Central memory CD4-positive, alpha-beta T cell (primary cell): ENCODE results near the gene SLC25A26.
"Not testable (repeated sequence)": the region's sequence is repeated elsewhere in the genome, so short reads cannot be mapped to it uniquely, and the experiment has no call there.

Experiments
- DNase-seq: peaks from one replicate; pipeline ENCODE4 v3.0.0; 2022
- total RNA-seq, 3 experiments: gene quantifications; one replicate each; lab custom pipeline; 2026; lab: John Stamatoyannopoulos, UW

The SLC25A26 gene, protein sequence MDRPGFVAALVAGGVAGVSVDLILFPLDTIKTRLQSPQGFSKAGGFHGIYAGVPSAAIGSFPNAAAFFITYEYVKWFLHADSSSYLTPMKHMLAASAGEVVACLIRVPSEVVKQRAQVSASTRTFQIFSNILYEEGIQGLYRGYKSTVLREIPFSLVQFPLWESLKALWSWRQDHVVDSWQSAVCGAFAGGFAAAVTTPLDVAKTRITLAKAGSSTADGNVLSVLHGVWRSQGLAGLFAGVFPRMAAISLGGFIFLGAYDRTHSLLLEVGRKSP
- total RNA-seq = 28.9 to 43.8 (median 29.2) reads per million in 3 experiments

DNA sequence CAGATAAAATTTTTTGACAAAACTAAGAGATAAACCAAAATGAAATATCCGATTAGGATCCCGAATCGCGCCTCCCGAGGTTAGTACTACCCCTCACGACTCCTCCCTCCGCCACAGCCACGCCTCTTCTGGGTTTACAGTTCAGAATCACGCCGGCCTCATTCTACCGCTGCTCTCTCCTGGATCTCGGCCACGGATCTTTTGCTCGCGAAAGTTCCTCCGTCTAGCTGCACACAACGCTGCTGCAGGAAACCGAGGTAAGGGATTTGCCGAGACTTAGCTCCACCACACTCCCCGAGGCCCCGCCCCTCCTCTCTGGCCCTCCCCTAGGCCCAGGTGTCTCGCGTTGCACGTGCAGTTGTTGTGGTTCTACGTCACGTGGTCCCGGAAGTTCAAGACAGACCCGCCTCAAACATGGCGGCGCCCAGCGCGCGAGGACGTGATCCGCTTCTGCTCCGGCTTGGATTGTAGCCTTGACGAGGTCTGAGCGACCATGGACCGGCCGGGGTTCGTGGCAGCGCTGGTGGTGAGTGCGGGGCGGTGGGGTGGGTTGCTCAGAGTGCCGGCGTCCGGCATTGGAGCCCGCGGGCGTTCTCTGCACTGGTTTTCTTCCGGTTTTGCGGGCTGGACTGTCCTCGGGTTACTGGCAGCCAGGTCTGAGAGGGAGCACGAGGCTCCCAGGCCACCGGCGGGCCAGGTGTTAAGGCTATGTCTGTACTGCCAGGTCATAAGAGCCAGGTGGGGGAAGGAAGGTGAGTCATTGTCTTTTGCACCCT, at the start of gene SLC25A26:
SLC25A26 (plus strand) TSS at position 400 of the 776 bp plus-strand sequence; CDS start at position 494, 94 bp downstream.
- peak; percentile 98 for DNase-seq

DNA sequence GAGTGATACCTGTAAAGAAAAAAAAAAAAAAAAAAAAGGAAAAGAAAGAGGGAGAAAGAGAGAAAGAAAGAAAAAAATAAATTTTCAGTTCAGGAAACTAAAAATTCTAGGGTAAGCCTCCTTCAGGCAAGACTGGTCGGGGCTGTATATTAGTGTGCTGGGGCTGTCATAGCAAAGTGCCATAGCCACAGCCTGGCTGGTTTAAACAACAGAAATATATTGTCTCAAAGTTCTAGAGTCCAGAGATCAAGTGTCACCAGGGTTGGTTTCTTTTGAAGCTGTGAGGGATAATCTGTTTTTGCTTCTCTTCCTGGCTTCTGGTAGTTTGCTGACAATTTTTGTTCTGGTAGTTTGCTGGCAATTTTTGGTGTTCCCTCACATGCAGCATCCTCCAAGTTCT, 48.4 kb upstream of the SLC25A26 start:
- DNase-seq = no peak

DNA sequence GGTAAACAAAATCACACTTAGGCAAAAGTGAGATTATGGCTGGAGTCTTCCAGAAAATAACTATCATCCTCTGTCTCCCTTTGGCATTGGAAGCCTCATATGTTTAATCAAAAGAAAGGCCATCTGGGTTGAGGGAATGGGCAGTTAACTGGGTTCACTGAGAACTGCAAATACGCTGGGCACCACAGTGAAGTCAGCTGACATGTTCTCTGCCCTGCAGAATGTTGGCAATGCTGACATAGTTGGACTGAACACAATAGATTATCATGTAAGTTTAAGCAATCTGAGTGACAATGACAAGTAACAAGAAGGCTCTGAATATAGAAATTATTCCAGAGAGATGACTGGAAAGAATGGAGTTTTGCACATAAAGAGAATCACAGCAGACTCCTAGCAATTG, 43.8 kb upstream of the SLC25A26 start:
- DNase-seq = no peak

DNA sequence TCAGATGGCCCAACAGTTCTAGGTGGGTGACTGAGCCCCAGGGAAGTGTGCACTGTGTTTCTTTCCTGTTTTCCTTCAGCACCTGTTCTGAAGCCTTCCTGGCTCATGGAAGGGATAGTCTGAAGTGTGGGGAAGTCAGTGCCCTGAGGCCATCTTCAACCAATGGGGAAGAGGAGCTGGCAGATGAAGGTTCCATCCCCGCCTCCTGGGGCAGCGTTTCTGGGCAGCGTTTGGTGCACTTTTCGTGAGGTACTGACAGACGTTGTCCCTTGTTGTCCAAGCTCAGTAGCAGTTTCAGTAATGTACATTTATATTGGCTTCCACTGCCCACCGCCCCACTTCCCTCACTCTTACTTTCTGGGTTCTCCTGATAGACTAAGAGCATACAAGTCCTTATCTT, 42.6 kb upstream of the SLC25A26 start:
- DNase-seq = no peak

DNA sequence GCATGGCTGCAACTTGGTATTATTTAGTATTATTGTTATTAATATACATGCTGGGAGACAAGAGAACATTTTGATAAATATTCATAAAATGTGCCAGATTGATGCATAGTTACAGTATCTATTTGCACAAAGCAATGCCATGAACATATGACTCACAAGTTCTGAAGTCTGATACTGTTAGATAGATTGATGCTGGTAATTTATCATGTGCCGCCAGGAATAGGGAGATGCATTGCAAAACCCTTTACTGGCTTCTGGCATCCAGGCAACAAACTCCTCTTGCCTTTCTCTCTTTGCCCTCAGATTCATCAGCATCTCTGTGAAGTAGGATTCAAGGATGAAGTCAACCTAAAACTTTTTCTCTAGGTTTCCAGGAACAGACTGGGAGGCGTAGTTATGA, 41.0 kb upstream of the SLC25A26 start:
- no peak for DNase-seq

DNA sequence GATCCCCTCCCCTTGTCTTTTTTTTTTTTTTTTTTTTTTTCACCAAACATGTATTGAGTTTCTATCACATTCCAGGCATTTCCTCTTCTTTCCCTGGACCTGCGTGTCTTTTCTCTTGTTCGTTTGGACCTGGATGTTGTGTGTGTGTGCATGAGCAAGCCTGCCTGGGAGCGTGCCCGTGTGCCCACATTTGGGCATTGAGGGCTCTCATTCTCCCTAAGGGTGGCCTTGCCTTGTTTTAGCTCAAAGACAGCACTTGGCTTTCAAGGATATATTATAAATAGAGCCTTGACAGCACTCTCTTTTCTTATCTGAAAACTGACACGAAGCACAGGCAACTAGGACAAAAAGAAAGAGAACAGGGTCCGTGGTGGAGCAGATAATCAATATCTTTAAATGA, 39.0 kb upstream of the SLC25A26 start:
- no peak for DNase-seq

DNA sequence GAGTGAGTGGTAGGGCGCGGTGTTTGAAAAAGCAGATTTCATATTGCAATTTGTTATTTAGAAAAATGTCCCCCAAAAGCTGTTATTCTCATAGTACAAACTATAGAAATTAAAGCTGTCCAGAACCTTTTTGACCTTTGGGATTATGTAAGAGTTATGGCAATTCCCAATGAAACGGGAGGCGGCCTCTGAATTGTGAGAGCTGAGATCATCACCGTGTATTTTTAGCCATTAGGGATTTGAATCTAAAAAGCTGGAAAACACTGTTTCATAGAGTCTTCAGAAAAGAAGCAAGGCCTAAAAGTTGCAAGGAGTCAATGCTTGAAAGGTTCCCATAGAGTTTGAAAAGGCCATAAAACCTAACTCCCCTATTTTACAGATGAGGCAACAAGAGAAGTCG, 38.6 kb upstream of the SLC25A26 start:
- no peak for DNase-seq

DNA sequence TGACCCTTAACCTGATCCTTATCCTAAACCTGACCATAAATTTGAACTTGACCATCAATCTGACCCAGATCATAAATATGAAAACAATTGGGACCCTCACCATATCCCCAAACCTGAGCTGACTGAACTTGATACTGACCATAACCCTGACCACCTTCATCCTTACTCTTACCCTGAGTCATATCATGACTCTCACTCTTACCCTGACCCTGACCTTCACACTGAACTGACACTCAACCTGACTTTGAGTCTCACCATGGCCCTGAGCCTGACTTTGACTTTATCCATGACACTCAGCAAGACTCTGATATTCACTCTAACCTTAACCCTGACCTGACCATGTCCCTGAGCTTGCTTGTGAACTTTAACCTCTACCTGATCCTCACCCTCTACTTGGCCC, 34.3 kb upstream of the SLC25A26 start:
- no peak for DNase-seq

DNA sequence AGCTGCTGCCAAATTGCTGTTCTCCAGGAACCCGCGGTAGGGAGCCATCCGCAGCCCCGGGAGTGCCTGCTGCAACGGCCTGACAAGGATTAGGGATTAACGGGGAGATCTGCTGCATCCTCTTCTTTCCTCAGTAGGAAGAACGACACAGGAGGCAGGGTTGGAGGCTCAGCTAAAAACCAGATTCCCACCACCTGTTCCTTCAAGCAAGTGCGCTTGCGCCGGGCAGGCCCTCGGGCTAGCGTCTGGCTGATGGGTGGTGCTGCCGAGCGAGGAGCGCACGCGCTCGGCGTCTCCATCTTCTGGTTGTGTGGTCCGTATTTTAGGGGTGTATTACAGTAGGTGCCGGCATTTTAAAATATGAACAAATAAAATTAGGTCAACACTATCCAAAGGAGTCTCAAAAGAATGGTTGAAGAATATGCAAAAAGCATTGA, 25.4 kb upstream of the SLC25A26 start:
- no peak for DNase-seq

DNA sequence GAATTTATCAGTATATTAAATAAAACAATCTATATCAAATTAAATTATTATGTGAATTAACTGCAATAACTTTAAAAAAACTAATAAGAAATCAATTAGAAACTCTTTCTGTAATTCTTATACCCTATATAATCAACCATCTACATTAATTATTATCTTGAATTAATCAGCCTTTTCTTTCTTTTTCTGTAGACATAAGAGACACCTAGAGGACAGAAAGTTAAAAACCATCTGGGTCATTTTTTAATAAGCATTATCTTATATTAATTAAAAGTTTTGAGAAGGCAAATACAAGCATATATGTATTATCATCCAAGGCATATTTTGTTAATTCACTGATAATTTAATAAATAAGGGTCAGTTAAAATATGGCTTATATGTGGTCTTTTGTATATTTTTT, 24.2 kb upstream of the SLC25A26 start:
- no peak for DNase-seq

DNA sequence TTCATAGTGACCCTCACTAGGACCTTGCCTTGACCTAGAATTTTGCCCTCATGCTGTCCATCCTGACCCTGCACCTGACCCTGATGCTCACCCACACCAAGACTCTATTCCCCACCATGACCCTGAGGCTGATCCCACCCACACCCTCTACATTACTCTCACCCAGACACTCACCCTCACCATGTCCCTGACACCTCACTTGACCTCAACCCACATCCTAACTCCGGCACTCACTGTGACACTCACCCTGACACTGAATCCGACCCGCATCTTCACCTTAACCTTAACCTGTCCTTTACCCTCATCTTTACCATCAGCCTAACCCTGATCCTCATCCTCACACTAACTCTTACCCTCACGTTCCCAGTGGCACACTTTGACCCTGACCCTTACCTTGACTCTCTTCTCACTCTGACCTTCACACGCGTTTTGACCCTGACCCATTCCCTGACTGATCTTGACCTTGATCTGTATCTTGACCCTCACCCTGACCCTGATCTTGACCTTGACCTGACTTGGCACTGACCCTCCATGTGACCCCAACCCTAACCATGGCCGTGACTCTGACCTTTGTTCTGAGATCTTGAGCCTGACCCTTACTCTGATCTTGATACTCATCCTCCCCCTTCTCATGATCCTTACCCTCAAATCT, 22.2 kb upstream of the SLC25A26 start:
- no peak for DNase-seq

DNA sequence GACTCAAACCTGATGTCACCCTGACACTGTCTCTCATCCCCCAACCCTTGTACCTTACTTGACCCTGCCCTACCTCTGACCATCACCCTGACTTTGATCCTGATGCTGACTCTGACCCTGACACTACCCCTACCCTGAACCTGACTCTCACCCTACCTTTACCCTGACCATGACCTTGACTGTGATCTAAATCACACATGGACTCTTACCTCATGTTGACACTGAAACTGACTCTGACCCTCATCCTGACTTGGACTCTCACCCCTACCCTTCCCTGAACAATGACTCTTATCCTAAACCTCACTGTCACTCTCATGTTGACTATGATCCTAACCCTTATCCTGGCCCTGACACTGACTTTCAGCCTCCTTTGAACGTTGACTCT, 21.7 kb upstream of the SLC25A26 start:
- no peak for DNase-seq

DNA sequence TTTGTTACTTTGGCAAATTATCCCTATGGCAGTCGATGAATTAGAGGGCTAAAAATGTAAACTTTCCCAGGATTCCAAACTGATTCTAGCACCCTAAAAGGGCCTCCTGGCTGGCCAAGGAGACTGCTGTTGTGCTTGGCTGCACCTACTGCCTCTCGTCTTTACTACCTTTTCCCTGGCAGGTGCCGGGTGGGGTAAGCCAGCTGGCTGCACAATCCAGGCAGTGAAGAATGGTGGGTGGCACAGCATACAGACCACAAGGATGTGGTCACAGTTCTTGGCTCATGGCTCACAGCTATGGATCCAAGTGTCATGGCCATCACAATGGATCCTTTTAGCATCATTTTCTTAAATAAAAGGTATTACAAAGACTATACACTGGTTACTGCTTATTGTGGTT, 20.7 kb upstream of the SLC25A26 start:
- no peak for DNase-seq

DNA sequence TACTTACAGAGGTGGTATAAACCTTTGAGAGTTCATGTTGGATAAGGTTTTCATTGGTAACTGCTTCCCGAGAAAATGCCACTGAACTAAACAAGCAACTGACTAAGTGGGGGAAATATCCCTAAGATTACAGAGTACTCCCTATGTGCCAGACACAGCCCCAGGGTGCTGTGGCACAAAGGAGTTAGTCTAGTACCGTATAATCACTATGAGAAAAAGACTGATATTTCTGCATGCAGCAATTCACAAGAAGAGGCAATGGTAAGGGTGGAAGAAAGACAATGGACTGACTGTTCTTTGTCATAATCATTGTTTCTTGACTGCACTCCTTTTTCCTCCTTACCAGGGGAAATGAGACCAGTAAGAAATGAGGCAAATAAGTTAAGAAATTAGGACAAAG, 20.0 kb upstream of the SLC25A26 start:
- DNase-seq = no peak

DNA sequence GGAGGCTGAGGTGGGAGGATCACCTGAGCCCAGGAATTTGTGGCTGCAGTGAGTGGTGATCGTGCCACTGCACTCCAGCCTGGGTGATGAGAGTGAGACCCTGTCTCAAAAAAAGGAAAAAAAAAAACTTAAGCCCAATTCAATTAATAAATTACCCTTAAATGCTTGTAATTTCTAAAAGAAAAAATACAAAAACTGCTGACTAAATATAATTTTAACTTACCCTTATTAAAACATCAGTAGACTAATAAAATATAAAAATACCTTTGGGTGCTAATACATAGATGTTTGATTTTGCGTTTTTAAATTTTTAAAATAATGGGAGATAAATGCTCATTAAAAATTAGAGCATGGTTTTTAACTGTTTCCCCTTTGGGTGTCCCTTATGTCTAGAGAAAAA, 17.5 kb upstream of the SLC25A26 start:
- no peak for DNase-seq

DNA sequence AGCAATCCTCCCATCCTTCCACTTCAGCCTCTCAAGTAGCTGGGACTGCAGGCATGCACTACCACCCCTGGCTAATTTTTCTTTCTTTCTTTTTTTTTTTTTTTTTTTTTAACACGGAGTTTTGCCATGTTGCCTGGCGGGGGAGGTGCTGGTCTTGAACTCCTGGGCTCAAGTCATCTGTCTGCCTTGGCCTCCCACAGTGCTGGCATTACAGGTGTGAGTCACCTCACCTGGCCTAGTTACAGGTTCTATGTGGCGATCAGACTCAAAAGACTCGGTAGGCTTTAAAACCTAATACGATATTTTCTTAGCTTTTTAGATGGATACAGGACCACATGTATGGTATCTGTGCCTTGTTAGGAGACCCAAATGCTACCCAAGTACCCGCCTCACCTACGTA, 14.0 kb upstream of the SLC25A26 start:
- DNase-seq = no peak

DNA sequence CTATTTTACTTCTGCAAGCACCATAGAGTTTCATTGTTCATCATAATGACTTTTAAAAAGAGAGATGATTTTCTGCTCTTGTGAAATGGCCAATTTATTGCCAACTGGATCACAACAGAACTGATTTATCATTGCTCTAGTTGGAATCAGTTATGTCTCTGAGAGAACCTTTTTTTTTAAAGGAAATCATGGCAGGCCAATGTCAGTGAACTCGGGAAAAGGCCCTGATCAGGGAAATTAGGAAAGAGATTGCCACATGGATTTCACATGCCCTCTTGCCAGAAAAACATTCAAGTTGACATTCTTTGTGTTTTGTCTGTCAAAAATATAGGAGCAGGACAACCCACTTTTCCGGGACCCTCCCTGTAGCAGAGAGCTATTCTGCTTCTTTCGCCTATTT, 12.6 kb upstream of the SLC25A26 start:
- DNase-seq = no peak

DNA sequence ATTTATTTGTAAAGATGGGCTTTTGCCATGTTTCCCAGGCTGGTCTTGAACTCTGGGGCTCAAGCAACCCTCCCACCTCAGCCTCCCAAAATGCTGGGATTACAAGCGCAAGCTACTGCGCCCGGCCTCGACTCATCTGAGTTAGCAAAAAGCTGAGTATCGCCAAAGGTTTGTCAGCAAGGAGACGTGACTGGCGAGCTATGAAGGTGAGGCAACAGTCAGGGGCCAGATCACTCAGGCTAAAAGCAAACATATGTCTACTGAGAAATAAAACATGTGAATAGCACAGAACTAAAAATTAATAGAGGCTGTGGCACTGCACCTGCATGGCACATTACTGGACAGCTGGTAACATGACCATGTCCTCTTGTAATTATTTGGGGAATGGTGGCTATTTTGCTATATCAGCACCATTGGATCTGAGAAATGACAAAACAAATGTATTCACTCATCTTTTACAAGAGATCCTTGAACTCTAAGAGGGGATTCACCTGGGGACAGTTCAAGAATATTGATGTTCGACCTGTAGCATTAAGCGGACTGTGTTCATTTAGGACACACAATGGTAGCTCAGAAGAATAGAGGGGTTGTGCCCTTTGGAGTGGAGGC, 10.0 kb upstream of the SLC25A26 start:
- no peak for DNase-seq

DNA sequence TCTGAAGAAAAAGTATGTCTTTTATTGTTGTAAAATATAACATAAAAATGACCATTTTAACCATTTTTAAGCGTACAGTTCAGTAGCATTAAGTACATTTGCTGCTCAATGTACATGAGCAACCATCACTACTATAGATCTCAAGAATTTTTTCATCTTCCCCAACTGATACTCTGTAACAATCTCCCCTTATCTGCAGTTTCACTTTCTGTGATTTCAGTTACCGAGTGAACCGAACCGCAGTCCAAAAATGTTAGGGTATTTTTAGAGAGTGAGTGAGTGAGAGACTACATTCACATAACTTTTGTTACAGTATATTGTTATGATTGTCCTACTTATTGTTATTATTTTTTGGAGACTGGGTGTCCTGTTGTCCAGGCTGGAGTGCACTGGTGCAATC, 9.0 kb upstream of the SLC25A26 start:
- DNase-seq = no peak

DNA sequence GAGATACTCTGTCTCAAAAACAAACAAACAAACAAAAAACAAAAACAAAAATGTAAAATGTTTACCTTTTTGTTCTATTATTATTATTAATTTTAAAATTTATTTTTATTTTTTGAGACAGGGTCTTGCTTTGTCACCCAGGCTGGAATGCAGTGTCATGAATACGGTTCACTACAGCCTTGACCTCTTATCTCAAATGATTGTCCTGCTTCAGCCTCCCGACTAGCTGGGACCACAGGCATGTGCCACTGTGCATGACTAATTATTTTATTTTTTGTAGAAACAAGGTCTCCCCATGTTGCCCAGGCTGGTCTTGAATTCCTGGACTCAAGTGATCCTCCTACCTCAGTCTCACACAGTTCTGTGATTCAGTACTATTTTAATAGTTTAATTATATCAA, 5.7 kb upstream of the SLC25A26 start:
- no peak for DNase-seq

DNA sequence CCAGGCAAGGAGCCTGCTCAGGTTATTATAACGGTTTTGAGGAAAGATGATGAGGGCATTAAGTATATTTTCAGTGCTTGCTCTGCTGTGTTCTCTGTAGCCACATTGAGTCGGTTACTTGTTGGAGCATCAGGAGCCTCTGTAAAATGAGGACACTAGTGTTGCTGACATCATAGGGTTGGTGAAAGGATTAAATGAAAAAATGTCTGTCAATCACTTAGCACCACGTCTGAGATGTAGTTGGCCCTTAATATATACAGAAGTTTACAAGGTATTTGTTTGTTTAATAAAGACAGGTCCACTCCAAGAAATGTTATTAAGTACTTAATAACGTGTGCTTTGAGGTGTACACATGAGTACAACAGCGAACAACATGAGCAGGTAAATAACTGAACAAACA, 735 bp upstream of the SLC25A26 start:
- DNase-seq = no peak

DNA sequence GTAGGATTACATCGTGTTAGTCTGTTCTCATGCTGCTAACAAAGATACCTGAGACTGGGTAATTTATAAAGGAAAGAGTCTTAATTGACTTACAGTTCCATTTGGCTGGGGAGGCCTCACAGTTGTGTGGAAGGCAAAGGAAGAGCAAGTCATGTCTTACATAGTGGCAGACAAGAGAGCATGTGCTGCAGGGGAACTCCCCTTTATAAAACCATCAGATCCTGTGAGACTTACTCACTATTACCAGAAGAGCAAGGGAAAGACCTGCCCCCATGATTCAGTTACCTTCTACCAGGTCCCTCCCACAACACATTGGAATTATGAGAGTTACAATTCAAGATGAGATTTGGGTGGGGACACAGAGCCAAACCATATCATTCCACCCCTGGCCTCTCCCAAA, 3.4 kb downstream of the SLC25A26 start:
- DNase-seq = no peak

DNA sequence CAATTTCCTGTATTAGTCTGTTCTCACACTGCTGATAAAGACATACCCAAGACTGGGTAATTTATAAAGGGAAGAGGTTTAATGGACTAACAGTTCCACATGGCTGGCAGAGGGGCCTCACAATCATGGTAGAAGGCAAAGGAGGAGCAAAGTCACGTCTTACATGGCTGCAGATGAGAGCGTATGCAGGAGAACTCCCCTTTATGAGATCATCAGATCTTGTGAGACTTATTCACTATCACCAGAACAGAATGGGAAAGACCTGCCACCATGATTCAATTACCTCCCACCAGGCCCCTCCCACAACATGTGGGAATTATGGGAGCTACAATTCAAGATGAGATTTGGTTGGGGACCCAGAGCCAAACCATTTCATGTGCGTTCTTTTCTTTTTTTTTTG, 5.3 kb downstream of the SLC25A26 start:
- DNase-seq = not testable (repeated sequence)

DNA sequence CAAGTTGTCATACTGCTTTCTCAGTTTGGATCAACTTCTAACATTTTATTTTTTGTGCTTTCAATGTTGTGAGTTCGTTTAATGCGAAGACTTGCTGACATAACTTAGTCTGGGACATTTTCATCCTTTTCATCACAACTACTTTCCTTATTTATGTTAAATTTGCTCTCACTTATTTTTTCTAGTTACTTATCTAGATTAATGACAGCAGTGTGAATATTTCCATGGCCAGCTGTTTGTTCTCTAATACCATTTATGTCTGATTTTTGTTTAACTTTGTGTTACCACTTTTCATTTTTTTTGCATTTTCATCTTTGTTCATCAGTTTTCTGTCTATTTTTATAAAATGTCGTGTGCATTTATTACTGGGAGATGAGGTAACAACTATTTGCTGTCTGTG, 6.2 kb downstream of the SLC25A26 start:
- no peak for DNase-seq
